GM23248 (cell line): ENCODE results near the gene ITGA8. TPM values are rescaled to one million over a fixed set of nuclear protein-coding genes. Genes with fewer than 3 reads are reported as not detected.

Experiments used
- DNase-seq: peaks from one replicate; pipeline ENCODE4 v3.0.0-alpha.2; 2015
- H2AFZ ChIP-seq: fragments of 200-600 bp; sonication (generic); 2 replicates; pipeline ENCODE4 v1.6.1; 2016; ENCODE audit warnings: antibody characterized with exemption
- H3F3A ChIP-seq: fragments of 200-600 bp; sonication (generic); 2 replicates; pipeline ENCODE4 v1.6.1; 2016; ENCODE audit warnings: mild to moderate bottlenecking, antibody characterized with exemption, mixed run types; ENCODE audit not compliant: insufficient read depth
- H3K27ac ChIP-seq: fragments of 200-600 bp; sonication (generic); 2 replicates; pipeline ENCODE4 v1.5.1; 2016; ENCODE audit warnings: mild to moderate bottlenecking
- H3K27me3 ChIP-seq: fragments of 200-600 bp; sonication (generic); replicated peaks from 2 replicates; pipeline ENCODE4 v1.6.1; 2016; ENCODE audit warnings: mild to moderate bottlenecking; ENCODE audit not compliant: insufficient read depth
- H3K36me3 ChIP-seq: fragments of 200-600 bp; sonication (generic); 2 replicates; pipeline ENCODE4 v1.6.1; 2016; ENCODE audit warnings: low read depth, mild to moderate bottlenecking
- H3K4me1 ChIP-seq: fragments of 200-600 bp; sonication (generic); 2 replicates; pipeline ENCODE4 v1.6.1; 2016; ENCODE audit warnings: mild to moderate bottlenecking; ENCODE audit not compliant: insufficient read depth
- H3K4me2 ChIP-seq: fragments of 200-600 bp; sonication (generic); one replicate; pipeline ENCODE4 v1.6.1; 2016; ENCODE audit warnings: mild to moderate bottlenecking; ENCODE audit not compliant: unreplicated experiment
- H3K4me3 ChIP-seq: fragments of 200-600 bp; sonication (generic); 2 replicates; pipeline ENCODE4 v1.5.1; 2016; ENCODE audit warnings: mild to moderate bottlenecking
- H3K79me2 ChIP-seq: fragments of 200-600 bp; sonication (generic); 2 replicates; pipeline ENCODE4 v1.6.1; 2016; ENCODE audit warnings: mild to moderate bottlenecking; ENCODE audit not compliant: insufficient read depth
- H3K9ac ChIP-seq: fragments of 200-600 bp; sonication (generic); 2 replicates; pipeline ENCODE4 v1.6.1; 2016; ENCODE audit warnings: mild to moderate bottlenecking
- H3K9me2 ChIP-seq: fragments of 200-600 bp; sonication (generic); 2 replicates; pipeline ENCODE4 v1.6.1; 2016; ENCODE audit warnings: mixed run types, mild to moderate bottlenecking, moderate library complexity; ENCODE audit not compliant: insufficient read depth
- H3K9me3 ChIP-seq: fragments of 200-600 bp; sonication (generic); one replicate; pipeline ENCODE4 v1.6.1; 2017; ENCODE audit warnings: low read depth
- H4K20me1 ChIP-seq: fragments of 200-600 bp; sonication (generic); 2 replicates; pipeline ENCODE4 v1.6.0; 2016; ENCODE audit not compliant: insufficient read depth
- EZH2 ChIP-seq: fragments of 200-600 bp; sonication (generic); IDR thresholded peaks from 2 replicates; pipeline ENCODE4 v1.6.1; 2018; ENCODE audit warnings: antibody characterized with exemption, mild to moderate bottlenecking; ENCODE audit not compliant: insufficient read depth, poor library complexity, severe bottlenecking
- EZH2phosphoT487 ChIP-seq: fragments of 200-600 bp; sonication (generic); IDR thresholded peaks from 2 replicates; pipeline ENCODE4 v1.6.1; 2018; ENCODE audit warnings: antibody characterized with exemption, moderate library complexity, mild to moderate bottlenecking, low read depth; ENCODE audit not compliant: insufficient read depth
- WGBS, 2 experiments: methylation state at CpG; one replicate each; pipeline ENCODE4 v1.1.6; 2015 to 2017; ENCODE audit warnings: low lambda C conversion rate in 2 of 2, low coverage in 1 of 2; ENCODE audit errors: missing lambda C conversion rate in 2 of 2; 5-methylcytosine and 5-hydroxymethylcytosine counted together
- in situ Hi-C: fragments of 300-500 bp; cut with MboI; formaldehyde crosslinking; loops from 2 replicates; pipeline ENCODE4 v1.15.0; 2020
- polyA plus RNA-seq: library from polyadenylated mRNA; unstranded; fragments of >200 nt; fragmentation: Nextera tagmentation; extraction: Ambion mirVana; gene quantifications from 2 replicates; pipeline ENCODE4 v1.2.1, GENCODE V29; 2016
- total RNA-seq: library from RNA; depleted of rRNA; stranded (reverse); fragments of >200 nt; shearing (Covaris generic); gene quantifications from 2 replicates; pipeline ENCODE4 v1.2.3, GENCODE V29; 2014

Gene ITGA8
- total and polyA plus RNA-seq, 2 experiments from 2014 or later = 0.32 TPM; not detected in 1

DNA sequence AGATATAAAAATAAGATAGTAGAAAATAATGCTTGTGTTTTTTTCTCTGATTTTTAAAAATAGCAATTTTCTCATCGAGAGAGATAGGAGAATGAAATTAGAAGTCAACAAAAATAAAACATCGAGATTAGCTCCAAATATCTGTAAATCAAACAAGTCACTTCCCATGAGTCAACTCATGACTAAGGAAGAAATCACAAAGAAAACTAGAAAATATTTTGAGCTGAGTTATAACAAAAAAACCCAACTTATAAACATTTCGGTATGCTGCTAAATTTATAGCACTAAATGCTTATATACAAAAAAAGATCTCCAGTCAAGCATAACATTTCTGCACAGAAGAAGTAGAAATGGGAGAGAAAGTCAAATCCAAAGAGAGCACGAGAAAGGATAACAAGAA, 140.1 kb downstream of the ITGA8 start:
- no peak for TF ChIP-seq EZH2phosphoT487
- no peak for TF ChIP-seq EZH2

GRCh38 chr10:15572531-15573045, 147.1 kb downstream of the ITGA8 start:
- H3K79me2 ChIP-seq = no peaks in the 10 kb centered on the region
- in situ Hi-C loops = no loop called here
- no peak overlapping the region for H3K9ac ChIP-seq
- H3K4me2 ChIP-seq = no peak overlapping the region
- no peaks in the 10 kb centered on the region for H4K20me1 ChIP-seq
- H3K4me1 ChIP-seq = no peaks in the 10 kb centered on the region
- H3K9me3 ChIP-seq = no peaks in the 10 kb centered on the region
- TF ChIP-seq EZH2 = no peak
- TF ChIP-seq EZH2phosphoT487 = no peak
- H3F3A ChIP-seq = no peaks in the 10 kb centered on the region
- H3K27ac ChIP-seq = no peak overlapping the region
- H3K9me2 ChIP-seq = no peaks in the 10 kb centered on the region
- no peak overlapping the region for H2AFZ ChIP-seq
- 64 to 65% methylated on average over 6 of the region's 6 CpGs for WGBS, 2 experiments
- DNase-seq = no peak
- no peaks in the 10 kb centered on the region for H3K27me3 ChIP-seq
- no peaks in the 10 kb centered on the region for H3K36me3 ChIP-seq
- no peak overlapping the region for H3K4me3 ChIP-seq

More for the DNA sequence above, 140.1 kb downstream of the ITGA8 start:
- H3K9ac ChIP-seq = no peak overlapping the region
- H3K27ac ChIP-seq = 0 out of 2 replicates have a peak overlapping the region, but pooled peaks have one; percentile 1
- peak overlapping the region; percentile 82 for H3K4me2 ChIP-seq
- in situ Hi-C loops = loop anchor here (10.0 kb wide), 1 partner anchor 135 kb away; the partner anchor contains the start of gene ITGA8
- H3K9me2 ChIP-seq = no peaks in the 10 kb centered on the region
- no peaks in the 10 kb centered on the region for H3K36me3 ChIP-seq
- H3K4me1 ChIP-seq = peaks cover 19% of the 10 kb centered on the region
- H2AFZ ChIP-seq = no peak overlapping the region
- H3K4me3 ChIP-seq = peak overlapping the region; percentile 50
- H4K20me1 ChIP-seq = no peaks in the 10 kb centered on the region
- 7% methylated on average over 4 of the region's 4 CpGs for WGBS, 2 experiments
- no peaks in the 10 kb centered on the region for H3K79me2 ChIP-seq
- DNase-seq = peak; percentile 61
- H3K9me3 ChIP-seq = no peaks in the 10 kb centered on the region
- H3F3A ChIP-seq = no peaks in the 10 kb centered on the region
- no peaks in the 10 kb centered on the region for H3K27me3 ChIP-seq

DNA sequence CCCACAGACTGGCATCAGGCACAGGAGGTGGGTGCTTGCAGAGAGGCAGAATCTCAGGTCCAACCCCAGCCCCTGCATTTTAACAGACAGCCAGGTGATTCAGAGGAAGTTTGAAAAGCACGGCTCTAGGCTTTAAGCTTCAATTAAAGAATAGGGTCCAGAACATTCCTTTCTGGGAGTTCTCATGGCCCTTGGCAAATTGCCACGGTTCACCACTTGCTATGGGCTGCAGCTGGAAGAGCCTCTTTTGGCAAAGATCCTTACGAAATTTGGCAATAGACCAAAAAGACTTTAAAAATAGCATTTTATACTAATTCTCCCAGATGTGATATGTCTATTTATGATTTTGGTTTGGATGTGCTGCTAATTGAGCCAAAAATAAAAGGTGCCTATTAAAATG, 148.1 kb downstream of the ITGA8 start:
- Histone ChIP-seq H3K9ac (no peak overlapping the region), H3K9me2 (no peaks in the 10 kb centered on the region), H3K27me3 (no peaks in the 10 kb centered on the region), H3K4me2 (no peak overlapping the region), H3K4me1 (no peaks in the 10 kb centered on the region), H3K27ac (no peak overlapping the region), H3K36me3 (no peaks in the 10 kb centered on the region), H3K9me3 (no peaks in the 10 kb centered on the region), H3F3A (no peaks in the 10 kb centered on the region), H4K20me1 (no peaks in the 10 kb centered on the region), H3K4me3 (no peak overlapping the region), H3K79me2 (no peaks in the 10 kb centered on the region), H2AFZ (no peak overlapping the region)
- DNase-seq = peak; percentile 21
- 21 to 28% methylated on average over 3 of the region's 3 CpGs for WGBS, 2 experiments
- in situ Hi-C loops = no loop called here
- no peak for TF ChIP-seq EZH2phosphoT487
- no peak for TF ChIP-seq EZH2

DNA sequence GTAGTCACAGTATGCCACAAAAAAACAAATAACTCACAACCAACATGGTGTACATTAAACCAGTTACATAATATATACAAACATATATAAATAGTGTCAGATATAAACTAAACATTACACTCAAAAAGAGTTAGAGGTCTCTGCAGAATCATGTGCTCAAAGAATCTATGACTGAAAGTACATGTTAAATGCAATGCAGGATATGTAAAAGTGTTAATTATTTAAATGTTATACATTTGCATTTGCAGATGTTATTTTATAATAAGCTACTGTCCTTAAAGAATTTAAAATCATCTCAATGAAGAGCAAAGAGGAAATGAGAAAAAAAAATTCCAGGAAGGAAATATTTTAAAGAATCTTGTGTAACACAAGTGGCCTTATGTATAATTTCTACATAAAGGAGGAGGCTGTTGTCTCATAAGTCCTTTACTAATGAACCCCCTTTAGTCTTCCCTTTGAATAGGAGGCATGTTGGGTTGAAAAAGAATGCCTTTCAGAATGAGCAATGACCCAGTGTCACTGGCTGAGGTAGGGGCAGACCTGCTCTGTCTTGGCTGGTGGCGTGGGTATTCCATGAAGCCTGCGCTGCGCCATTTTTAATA, 148.9 kb downstream of the ITGA8 start:
- no peaks in the 10 kb centered on the region for H3K36me3 ChIP-seq
- no peaks in the 10 kb centered on the region for H3K4me1 ChIP-seq
- H3K27me3 ChIP-seq = no peaks in the 10 kb centered on the region
- no peaks in the 10 kb centered on the region for H3K79me2 ChIP-seq
- no peaks in the 10 kb centered on the region for H3F3A ChIP-seq
- H3K27ac ChIP-seq = no peak overlapping the region
- H3K9me2 ChIP-seq = no peaks in the 10 kb centered on the region
- no peak for DNase-seq
- no peak overlapping the region for H3K4me3 ChIP-seq
- in situ Hi-C loops = no loop called here
- H2AFZ ChIP-seq = no peak overlapping the region
- no peaks in the 10 kb centered on the region for H3K9me3 ChIP-seq
- no peak overlapping the region for H3K9ac ChIP-seq
- no peak overlapping the region for H3K4me2 ChIP-seq
- no peaks in the 10 kb centered on the region for H4K20me1 ChIP-seq
- 97 to 99% methylated on average over 3 of the region's 3 CpGs for WGBS, 2 experiments
- TF ChIP-seq EZH2phosphoT487 = no peak
- TF ChIP-seq EZH2 = no peak
